ENCODE results near the gene PIGQ.

The PIGQ gene

DNA sequence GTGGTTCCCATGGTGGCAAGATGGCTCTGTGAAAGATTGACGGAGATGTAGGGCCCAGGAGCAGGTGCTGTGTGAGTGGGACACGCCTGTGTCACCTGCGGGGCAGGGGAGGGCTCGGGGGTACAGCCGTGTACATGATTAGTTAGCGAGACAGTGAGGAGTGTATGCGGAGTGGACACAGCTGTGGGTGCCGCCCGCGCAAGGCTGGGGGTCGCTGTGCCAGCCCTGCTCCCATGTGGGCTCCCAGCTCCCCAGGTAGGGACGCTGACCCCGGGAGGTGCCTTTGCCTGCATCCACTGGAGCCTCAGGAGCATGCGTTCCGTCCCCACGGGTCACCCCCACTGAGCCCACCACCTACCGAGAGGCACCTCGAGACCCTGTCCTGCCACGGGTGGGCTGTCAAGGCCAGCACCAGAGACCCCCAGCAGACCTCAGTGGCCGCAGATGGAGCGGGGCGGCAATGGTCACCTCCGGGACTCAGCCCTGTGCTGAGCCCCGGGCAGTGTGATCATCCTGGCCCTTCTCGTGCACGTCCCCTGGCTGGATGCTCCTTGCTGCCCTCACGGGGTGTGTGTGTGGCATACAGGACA is 34.8 kb upstream of the PIGQ start:
- DNase-seq = no peak

GRCh38 chr16:535446-536405 is 34.0 kb upstream of the PIGQ start:
- no peak for DNase-seq

DNA sequence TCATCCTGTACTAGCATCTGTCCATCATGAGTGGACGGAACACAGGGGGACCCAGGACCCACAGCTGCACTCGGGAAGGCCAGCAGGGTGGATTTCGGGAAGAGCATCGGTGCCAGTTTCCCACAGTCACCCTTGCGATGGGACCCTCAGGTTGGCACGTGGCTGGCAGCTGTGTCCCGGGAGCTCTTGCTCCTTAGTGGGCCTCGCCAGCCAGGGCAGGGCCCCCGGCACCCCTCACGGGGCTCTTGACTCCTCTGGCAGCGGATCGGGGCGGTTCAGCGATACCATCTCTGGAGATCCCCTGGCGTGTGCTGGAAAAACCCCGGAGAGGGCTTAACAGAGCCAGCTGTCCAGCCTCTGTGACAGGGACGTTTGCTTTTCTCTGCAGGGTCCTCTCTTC is 33.0 kb upstream of the PIGQ start:
- no peak for DNase-seq

DNA sequence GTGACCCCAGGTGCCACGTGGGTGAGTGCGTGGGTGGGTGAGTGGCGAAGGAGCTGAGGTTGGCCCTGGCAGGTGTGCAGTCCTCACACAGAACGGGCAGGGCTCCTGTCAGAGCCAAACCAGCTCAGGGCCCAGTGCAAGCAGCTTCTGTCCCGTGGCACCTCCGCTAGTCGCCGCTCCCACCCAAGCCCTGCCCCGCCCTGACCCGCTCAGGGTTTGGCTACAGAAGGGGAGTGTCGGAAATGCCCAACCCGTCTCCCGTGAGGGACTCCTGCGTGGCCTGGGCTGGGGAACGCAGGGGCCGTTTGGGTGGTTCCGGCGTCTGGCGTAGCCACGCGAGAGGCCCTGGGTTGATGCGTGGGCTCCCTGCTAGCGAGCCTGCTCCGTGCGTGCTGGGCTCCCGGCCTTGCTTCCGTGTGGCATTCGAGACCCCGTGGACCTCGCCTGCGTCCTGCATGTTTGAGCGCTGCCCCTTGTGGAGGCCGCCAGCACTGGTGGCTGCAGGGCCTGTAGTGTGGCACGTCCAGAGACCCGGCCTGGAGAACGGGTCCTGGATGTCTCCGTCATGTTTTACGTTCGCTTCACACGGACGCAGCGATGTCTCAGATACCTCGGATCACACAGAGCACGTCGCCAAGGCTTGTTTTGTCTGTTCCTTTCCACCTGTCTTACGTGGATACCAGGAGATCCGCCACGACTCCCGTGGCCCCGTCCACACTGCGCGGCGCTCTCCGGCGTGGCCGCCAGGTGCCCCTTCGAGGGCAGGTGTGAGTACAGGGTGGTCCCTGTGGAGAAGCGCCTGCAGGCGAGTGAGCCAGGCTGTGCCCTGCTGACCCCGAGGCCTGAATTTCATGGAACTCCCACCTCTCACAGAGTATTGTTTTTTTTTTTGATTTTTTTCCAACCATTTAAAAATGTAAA is 32.1 kb upstream of the PIGQ start:
- no peak for DNase-seq

DNA sequence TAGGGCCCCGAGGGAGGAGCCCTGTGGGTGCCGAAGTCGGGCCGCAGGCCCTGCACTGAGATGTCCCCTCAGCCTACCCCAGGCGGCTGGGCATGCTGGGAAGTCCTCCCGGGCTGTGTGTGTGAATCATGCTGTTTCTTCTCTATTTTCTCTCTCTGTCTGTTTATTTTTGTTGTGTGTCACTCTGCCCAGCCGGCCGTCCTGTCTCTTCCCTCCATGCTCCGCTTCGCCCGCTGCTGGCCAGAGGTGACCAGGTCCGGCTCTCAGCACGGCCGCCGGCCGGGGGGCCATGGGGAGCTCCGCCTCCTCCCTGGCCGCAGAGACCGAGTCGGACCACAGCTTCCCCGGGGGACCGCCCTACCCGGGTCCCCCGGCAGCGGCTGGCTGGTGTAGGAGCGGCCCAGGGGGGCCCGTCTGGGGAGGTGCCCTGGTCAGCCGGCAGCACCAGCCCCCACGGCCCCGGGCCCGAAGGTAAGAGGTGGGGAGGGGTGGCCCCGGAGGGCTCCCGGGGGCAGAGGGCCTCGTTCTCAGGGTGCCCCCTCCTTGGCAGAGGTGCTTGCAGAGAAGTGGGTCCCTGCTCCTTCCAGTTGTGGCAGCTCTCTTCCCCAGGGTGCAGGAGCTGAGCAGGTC is 29.8 kb upstream of the PIGQ start:
- DNase-seq = no peak

DNA sequence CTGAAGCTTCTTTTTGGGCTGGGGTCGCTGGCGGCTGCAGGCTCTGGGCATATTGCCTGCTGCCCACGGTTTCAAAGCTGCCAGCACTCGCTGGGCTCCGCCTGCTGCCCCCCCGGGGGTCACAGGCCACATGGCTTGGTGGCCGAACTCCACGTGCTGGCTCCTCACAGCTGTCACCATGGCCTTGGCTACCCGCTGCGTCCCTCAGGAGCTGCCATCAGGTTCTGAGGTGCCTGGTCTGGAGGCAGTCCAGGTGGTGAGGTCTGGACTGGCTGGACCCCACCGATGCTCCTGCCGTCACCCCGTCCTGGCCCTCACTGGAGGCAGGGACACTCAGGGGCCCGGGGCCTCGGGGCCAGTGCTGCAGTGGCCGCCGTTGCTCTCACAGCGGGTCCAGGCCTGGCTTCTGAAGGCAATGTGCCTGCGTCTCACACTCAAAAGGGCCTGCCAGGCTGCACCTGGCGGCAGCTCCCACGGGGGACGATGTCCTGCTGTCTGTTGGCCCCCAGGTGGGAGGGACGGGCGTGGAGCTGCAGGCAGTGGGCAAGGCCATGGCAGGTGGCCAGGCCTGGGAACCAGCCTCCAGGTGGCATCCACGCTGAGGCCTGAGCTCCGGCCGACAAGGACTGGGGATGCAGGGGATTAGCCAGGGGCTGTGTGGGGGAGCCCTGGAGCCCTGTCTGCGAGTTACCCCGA is 29.0 kb upstream of the PIGQ start:
- DNase-seq = no peak

DNA sequence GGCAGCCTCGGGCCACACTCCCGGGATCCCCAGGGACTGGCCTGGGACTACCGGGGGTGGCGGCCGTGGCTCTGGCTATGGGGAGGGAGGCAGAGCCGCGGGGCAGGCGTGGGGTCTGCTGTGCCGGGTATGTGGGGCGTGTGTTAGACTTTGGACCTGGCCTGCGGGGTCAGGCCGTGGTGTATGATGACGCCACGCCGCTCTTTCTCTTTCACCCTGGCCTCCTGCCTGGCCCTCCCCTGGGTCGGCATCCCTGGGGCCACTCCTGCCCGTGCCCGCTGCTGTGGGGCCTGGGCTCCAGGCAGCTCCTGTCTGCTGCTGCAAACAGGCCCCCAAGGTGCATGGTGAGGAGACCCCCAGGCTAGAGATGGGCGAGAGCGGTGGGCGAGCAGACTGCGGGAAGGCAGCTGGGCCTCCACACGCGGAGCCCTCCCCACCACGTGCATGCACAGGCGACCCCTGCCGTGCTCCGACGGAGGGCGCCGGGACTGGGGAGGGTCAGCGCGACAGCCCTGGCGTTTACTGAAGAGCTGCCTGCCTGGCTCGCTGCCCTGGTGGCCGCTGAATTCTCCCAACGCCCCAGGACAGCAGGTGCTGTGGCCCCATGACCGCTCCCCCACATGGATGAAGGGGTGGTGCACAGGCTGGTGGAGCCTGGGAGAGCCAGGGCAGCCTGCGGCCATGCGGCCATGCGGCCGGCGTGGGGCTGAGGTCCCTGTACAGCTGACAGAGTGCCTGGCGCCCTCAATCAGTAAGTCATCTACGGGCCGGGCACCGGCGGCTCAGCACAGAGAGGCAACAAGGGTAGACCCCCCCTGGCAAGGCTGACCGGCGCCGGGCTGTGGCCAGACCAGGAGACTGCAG is 26.2 kb upstream of the PIGQ start:
- no peak for DNase-seq

- no peak for DNase-seq
Measured at GRCh38 chr16:544517-544916, 25.3 kb upstream of the PIGQ start.

- no peak for DNase-seq
Measured at GRCh38 chr16:546909-547770, 22.6 kb upstream of the PIGQ start.

- DNase-seq = no peak
Measured at GRCh38 chr16:548586-548985, 21.2 kb upstream of the PIGQ start.

DNA sequence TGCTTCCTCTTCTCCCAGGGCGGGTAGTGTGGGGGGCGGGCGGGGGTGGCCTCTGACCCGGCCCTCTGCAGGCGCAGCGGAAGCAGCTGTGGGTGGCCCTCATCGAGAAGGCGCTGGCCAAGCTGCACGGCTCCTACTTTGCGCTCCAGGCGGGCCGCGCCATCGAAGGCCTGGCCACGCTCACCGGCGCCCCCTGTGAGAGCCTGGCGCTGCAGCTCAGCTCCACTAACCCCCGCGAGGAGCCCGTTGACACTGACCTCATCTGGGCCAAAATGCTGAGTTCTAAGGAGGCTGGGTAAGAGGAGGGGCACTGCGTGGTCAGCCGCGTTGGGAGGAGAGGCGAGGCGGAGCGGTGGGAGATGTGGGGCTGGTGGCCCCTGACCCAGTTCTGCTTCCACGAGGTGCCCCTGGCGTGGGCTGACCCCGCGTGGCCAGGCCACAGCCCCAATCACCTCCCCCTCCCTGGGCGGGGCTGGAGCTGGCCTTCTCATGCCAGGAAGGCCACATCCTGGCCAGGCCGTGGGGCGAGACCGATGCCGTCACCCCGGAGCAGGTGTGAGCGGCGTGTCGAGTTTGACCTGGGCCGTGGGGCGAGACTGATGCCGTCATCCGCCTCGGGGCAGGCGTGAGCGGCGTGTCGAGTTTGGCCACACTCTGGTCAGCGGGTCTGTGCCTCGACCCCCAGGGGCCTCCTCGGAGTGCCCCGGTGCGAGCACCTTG is 20.1 kb upstream of the PIGQ start:
- DNase-seq = no peak

DNA sequence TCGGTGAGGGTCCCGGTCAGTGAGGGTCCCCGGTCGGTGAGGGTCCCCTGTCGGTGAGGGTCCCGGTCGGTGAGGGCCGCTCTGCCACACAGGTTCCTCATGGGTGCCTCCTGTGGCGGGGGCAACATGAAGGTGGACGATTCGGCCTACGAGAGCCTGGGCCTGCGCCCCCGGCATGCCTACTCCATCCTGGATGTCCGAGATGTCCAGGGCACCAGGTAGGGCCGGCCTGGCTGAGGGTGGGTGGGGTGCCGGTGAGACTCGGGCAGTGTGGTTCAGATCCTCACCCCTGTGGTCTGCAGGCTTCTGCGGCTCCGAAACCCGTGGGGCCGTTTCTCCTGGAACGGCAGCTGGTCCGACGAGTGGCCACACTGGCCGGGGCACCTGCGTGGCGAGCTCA is 18.6 kb upstream of the PIGQ start:
- DNase-seq = no peak

- no peak for DNase-seq
Measured at GRCh38 chr16:552171-552570, 17.6 kb upstream of the PIGQ start.

- DNase-seq = no peak
Measured at GRCh38 chr16:553601-554296, 16.0 kb upstream of the PIGQ start.

GRCh38 chr16:554297-554621 is 15.5 kb upstream of the PIGQ start:
- DNase-seq = no peak

- DNase-seq = no peak
Measured at GRCh38 chr16:554640-555365, 15.0 kb upstream of the PIGQ start.

DNA sequence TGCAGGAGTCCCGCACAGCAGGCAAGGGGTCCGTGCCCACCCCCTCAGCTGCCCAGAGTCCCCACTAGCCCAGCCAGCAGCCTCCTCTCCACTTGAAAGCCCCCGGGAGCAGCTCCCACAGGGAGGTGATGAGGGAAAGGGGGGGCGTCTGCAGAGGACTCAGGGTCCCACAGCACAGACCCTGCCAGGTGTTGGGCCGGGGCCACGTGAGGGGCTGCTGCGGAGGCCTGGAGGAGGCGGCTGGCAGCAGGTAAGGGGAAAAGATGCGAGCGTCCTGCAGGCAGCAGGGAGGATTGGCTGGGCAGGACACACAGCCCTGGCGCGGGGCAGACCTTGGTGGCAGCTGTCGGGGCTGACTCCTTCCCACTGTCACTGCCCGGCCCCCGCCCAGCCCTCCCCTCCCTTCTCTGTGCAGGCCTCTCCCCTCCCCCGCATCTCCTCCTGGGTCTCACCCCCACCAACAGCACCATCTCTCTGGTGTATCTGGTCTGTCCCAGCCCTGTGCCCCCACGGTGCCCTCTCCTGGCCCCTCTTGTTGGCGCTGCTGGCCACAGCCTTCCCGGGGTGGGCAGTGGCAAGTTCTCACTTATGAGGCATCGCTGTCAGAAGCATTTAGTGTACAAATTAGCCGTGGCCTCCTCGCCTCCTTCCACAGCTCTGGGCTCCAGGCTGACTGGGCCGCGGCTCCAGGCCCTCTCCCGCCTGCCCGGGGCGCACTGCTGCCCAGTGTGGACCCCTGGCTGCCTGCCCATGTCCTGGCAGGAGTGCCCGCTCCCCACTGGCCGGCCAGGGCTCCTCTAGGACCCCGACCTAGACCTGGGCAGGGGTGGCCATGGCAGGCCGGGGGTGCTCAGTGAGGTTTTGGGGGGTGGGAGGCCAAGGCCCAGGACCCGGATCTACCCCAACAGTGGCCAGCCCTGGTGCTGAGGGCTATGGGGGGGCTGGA is 14.0 kb upstream of the PIGQ start:
- no peak for DNase-seq
